SJSA1 (cell line): ENCODE results near the gene C16orf92. TPM values are rescaled to one million over a fixed set of nuclear protein-coding genes. Genes with fewer than 3 reads are reported as not detected.

Experiments
- DNase-seq, 2 experiments: peaks; one replicate each; pipeline ENCODE4 v3.0.0-alpha.2; 2015 to 2020; ENCODE audit warnings: low spot score in 2 of 2, low read depth in 1 of 2
- H3K27ac ChIP-seq: fragments of 250-450 bp; sonication (Bioruptor Pico); 2 replicates; pipeline ENCODE4 v1.5.1; 2020; ENCODE audit warnings: mild to moderate bottlenecking, moderate library complexity
- H3K27me3 ChIP-seq: fragments of 250-450 bp; sonication (Bioruptor Pico); replicated peaks from 2 replicates; pipeline ENCODE4 v1.5.1; 2020; ENCODE audit warnings: mild to moderate bottlenecking, moderate library complexity
- H3K36me3 ChIP-seq: fragments of 250-450 bp; sonication (Bioruptor Pico); 2 replicates; pipeline ENCODE4 v1.5.1; 2020; ENCODE audit warnings: mild to moderate bottlenecking
- H3K4me1 ChIP-seq: fragments of 250-450 bp; sonication (Bioruptor Pico); replicated peaks from 2 replicates; pipeline ENCODE4 v1.6.1; 2021; ENCODE audit warnings: mild to moderate bottlenecking
- H3K4me3 ChIP-seq: fragments of 250-450 bp; sonication (Bioruptor Pico); 2 replicates; pipeline ENCODE4 v1.5.1; 2020; ENCODE audit warnings: mild to moderate bottlenecking
- H3K9me3 ChIP-seq: fragments of 250-450 bp; sonication (Bioruptor Pico); replicated peaks from 2 replicates; pipeline ENCODE4 v1.5.1; 2020; ENCODE audit warnings: mild to moderate bottlenecking
- total RNA-seq: library from RNA; depleted of rRNA; stranded (reverse); fragments of >200 nt; shearing (Covaris generic); gene quantifications from 2 replicates; pipeline ENCODE4 v1.2.3, GENCODE V29; 2014

The C16orf92 gene
- total RNA-seq, 1 experiment from 2014 or later = not detected

DNA sequence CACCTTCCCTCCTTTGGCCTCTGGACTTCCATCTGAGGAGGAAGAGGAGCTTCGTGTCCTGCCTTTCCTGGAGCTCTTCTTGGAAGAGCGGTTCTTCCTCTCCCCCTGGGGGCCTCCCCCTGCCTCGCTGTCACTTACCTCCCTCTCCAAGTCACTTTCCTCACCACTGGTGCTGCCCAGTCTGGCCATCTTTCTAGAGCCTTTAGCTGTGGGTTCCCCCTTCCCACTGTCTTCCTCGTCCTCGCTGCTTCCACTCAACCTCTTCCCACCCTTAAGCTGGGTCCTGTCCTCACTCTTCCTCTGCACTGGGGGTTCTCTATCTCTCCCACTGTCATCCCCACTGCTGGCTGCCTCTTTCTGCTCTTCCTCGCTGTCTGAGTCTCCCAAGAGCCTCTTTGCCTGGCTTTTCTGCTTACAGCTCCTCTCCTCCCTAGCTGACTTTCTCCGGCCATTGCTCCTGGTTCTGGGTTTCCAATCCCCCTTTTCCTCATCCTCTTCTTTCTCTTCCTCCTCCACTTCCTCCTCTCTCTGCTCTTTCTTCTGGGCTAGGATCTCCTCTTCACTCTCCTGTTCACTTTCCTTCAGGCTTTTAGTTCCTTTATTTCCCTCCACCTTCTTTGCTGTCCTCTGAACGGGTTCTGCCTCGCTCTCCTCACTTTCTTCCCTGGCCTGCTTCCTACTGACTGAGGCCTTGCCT, 28.9 kb upstream of the C16orf92 start:
- peaks cover 77% of the 10 kb centered on the region for H3K36me3 ChIP-seq
- H3K9me3 ChIP-seq = no peaks in the 10 kb centered on the region
- no peak for DNase-seq
- no peaks in the 10 kb centered on the region for H3K27me3 ChIP-seq
- no peak overlapping the region; the same call in 1 of the 2 replicates for H3K27ac ChIP-seq
- H3K4me3 ChIP-seq = peak overlapping the region; percentile 55; the same call in 1 of the 2 replicates
- H3K4me1 ChIP-seq = peaks cover 22% of the 10 kb centered on the region

DNA sequence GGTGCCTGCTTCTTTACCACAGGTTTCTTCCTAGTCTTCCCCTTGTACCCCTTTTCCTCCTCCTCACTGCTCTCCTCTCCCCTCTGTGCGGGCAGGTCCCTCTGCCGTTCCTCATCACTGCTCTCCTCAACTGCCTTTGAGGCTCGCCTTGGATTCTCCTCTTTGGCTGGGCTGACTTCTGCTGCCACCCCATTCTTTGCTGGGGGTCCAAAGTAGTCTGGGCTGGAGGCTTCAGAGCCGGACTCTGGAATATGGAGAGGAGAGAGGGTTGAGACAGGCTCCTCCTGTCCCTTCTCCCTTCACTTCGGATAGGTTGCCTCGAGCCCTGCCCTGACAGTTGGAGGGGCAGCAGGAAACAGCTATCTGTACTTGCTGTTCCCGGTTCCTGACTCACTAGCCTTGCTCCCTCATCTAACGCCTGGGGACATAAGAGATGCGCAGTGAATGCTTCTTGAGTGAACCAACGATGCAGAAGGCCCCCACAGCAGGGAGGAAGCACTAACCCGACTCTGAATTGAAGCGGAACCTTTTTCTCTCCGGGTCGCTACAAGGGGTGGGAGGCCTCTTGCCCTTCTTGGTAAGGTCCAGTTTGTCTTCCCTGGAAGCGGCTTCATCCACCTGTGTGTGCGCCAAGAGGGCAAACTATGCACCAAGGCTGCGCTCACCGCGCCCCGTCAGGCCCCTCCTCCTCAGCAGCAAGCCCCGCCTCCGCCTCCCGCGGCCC, 28.2 kb upstream of the C16orf92 start:
- Histone ChIP-seq H3K27ac (peak overlapping the region; percentile 97), H3K4me3 (peak overlapping the region; percentile 55), H3K36me3 (peaks cover 75% of the 10 kb centered on the region), H3K9me3 (no peaks in the 10 kb centered on the region), H3K4me1 (peaks cover 22% of the 10 kb centered on the region), H3K27me3 (no peaks in the 10 kb centered on the region)
- DNase-seq = peak in 1 of 2 experiments; percentile 63

DNA sequence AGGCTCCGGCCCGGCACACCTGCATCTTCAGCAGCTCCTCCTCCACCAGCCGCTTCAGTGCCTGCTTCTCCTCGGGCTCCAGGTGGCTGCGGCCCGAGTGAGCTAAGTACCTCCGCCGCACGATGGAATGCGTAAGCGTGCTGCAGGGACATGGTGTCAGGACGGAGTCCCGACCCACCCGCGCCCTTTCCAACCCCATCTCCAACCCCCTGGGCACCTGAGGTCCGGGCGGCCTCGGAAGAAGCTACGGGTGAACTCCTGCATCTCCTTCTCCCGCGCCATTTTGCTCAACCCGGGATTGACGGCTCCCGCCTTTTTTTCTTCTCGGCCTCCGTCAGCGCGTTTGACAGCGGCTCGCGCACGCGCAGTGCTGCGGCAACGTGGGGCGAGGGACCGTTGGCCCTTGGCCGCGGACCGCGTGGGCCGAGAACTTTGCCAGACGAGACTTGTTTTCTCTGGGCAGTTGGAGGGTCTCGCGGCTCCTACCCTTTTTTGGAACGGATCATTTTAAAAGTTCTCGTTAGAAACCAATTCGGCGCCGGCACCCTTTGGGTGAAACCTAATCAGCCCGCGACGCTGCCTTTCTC, 27.6 kb upstream of the C16orf92 start, which contains the start of gene HIRIP3:
Gene HIRIP3 (minus strand): TSS at position 294 of the 587 bp plus-strand sequence. CDS start 12 bp downstream, at position 282.
- H3K27ac ChIP-seq = peak within 1 kb of the TSS; percentile 97
- DNase-seq = peak; percentile 89 to 90
- peaks cover 22% of the 10 kb centered on the region for H3K4me1 ChIP-seq
- no peaks in the 10 kb centered on the region for H3K9me3 ChIP-seq
- H3K36me3 ChIP-seq = peaks cover 74% of the 10 kb centered on the region
- H3K4me3 ChIP-seq = peak within 1 kb of the TSS; percentile 55
- no peaks in the 10 kb centered on the region for H3K27me3 ChIP-seq

DNA sequence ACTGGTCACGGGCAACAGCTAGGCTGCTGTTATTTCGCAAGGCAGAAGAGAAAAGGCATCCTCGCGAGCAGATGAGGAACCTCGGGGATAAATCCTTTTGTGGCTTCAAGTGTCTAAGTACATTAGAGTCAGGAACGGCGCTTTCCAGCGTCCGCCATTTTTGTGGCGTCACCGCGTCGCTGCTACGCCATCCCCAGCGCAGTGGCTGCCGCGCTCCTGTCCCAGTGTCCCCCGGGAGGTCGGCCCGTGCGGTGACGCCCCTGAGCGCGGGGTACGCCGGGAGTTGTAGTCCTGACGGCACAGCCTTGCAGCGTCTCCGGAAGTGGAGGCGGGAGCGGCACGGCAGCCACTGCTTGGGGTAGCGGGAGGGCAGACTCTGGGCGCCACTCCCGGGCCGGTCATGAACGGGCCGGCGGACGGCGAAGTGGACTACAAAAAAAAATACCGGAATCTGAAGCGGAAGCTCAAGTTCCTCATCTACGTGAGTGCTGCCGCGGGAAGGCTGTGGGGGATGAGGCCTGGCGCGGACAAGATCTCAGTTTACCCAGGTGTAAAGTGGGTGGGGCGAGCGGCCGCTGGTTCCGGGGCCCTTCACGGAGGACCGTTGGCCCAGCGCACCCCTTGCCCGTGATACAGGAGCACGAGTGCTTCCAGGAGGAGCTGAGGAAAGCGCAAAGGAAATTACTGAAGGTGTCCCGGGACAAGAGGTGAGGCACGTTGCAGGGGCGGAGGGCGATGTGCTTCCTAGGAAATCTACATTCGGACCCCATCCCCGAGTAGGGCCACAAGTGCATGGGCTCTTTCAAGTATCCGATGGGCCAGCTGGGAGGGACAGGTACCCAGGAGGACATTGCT, 26.9 kb upstream of the C16orf92 start, which contains the start of gene INO80E:
Gene INO80E (plus strand): TSS at position 331 of the 855 bp plus-strand sequence. CDS start 70 bp downstream, at position 401.
- H3K27ac ChIP-seq = peak within 1 kb of the TSS; percentile 97
- peaks cover 77% of the 10 kb centered on the region for H3K36me3 ChIP-seq
- no peaks in the 10 kb centered on the region for H3K9me3 ChIP-seq
- H3K4me3 ChIP-seq = peak within 1 kb of the TSS; percentile 55
- H3K4me1 ChIP-seq = peaks cover 22% of the 10 kb centered on the region
- H3K27me3 ChIP-seq = no peaks in the 10 kb centered on the region
- peak; percentile 91 to 99 for DNase-seq

DNA sequence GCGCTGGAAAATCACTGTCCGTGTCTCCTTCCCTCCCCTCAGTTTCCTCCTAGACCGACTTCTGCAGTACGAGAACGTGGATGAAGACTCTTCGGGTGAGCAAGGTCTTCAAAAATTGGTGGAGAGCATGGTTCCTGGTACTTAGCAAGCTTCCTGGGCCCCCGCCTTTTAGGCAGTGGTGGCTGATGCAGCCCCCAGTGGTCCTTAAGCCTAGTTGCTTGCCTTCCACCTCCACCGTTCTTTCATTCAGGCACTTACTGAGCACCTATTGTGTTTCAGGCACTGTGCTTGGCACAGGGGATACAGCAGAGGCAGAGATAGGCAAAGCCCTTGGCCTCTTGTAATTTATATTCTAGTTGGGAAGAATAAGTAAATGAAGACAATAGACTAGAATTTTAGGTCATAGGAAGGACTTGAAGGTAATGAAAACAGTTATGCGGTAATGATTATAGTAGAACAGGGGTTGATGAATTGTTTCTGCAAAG, 26.2 kb upstream of the C16orf92 start:
- Histone ChIP-seq H3K27me3 (no peaks in the 10 kb centered on the region), H3K4me3 (peak overlapping the region; percentile 55), H3K9me3 (no peaks in the 10 kb centered on the region), H3K36me3 (peaks cover 76% of the 10 kb centered on the region), H3K27ac (no peak overlapping the region), H3K4me1 (peaks cover 22% of the 10 kb centered on the region)
- no peak for DNase-seq

DNA sequence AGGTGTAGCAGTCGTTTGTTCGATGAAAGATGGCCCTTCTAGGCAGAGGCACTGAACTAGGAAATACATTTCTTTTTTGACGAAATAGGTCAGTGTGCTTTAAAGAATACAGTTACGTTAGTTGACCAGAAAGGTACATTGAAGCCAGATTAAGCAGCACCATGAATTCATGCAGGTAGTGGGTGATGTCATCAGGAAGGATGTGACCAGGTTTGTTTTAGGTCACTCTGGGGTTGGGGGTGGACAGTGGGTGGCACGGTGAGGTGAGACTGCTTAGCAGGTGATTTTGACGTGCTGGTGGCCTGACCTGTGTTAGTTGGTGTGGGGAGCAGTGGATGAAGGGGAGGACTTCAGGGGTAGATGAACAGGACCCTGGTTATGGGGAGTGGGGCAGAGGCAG, 23.4 kb upstream of the C16orf92 start:
- Histone ChIP-seq H3K4me1 (peaks cover 16% of the 10 kb centered on the region), H3K9me3 (no peaks in the 10 kb centered on the region), H3K4me3 (no peak overlapping the region), H3K27me3 (no peaks in the 10 kb centered on the region), H3K36me3 (peaks cover 62% of the 10 kb centered on the region), H3K27ac (no peak overlapping the region)
- DNase-seq = no peak

DNA sequence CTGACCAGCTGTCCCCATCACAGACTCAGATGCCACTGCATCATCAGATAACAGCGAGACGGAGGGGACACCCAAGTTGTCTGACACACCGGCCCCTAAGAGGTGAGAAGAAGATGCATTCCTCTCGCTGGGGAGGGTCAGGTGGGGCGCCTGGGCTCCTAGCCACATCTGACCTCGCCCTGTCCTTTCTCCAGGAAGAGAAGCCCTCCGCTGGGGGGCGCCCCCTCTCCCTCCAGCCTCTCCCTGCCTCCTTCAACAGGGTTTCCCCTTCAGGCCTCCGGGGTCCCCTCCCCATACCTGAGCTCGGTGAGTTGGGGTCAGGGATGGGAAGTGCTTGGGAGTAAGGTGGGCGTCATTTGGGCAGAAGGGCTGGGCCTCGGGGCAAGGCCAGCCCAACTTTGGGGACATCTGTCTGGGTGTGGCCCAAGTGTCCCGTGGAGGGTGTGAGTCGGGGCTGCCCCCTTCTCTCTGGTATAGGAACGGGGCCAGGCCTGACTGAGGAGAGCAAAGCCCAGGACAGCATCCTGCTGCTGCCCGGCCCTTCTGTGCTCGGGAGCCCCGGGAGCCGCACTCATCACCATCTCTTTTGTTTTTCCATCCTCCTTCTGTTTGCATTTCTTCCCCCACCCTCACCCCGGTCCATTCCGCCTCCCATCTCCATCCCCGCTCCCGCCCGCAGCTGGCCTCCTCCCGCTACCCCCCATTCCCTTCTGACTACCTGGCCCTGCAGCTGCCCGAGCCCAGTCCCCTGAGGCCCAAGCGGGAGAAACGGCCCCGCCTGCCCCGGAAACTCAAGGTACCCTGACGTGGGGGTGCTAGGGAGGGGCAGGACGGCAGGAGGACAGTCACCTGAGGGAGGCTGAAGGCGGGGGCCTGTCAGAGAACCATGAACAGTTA, 22.0 kb upstream of the C16orf92 start:
- Histone ChIP-seq H3K4me3 (no peak overlapping the region), H3K4me1 (peaks cover 5% of the 10 kb centered on the region), H3K9me3 (no peaks in the 10 kb centered on the region), H3K27me3 (no peaks in the 10 kb centered on the region), H3K27ac (no peak overlapping the region), H3K36me3 (peaks cover 61% of the 10 kb centered on the region)
- no peak for DNase-seq

DNA sequence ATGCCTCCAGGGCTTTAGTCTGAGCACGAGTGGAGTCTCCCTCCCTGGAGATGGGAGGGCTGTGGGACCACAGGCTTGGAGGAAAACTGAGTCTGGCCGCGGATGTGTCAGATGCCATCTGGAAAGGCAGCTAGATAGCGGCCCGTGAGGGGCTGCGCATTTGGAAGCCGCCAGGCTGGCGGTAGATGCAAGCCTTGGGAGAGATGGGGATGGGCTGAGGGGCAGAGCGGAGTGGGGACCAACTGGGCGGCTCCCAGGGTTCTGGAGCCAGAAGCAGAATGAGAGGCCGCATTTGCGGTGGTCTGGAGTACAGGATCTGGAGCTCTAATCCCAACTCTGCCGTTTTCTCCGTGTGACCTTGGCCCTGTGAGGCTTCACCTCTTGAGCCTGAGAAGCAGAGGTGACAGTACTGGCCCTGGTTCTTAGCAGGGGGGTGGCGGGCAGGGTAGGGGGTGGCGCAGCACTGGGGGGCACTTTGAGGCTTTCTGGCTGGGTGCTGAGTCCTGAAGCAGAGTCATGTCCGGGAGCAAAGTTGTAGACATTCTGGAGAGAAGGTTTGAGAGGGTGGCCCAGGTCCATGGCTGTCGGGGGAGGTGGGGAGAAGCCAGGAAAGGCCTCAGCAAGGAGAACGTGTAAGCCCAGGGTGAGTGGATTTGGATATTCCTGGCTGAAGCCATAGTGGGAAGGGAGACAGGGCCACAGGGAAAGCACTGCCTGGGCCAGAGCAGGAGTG, 20.2 kb upstream of the C16orf92 start:
- DNase-seq = no peak
- Histone ChIP-seq H3K4me1 (no peaks in the 10 kb centered on the region), H3K27me3 (no peaks in the 10 kb centered on the region), H3K9me3 (no peaks in the 10 kb centered on the region), H3K36me3 (peaks cover 48% of the 10 kb centered on the region), H3K4me3 (no peak overlapping the region), H3K27ac (no peak overlapping the region)

DNA sequence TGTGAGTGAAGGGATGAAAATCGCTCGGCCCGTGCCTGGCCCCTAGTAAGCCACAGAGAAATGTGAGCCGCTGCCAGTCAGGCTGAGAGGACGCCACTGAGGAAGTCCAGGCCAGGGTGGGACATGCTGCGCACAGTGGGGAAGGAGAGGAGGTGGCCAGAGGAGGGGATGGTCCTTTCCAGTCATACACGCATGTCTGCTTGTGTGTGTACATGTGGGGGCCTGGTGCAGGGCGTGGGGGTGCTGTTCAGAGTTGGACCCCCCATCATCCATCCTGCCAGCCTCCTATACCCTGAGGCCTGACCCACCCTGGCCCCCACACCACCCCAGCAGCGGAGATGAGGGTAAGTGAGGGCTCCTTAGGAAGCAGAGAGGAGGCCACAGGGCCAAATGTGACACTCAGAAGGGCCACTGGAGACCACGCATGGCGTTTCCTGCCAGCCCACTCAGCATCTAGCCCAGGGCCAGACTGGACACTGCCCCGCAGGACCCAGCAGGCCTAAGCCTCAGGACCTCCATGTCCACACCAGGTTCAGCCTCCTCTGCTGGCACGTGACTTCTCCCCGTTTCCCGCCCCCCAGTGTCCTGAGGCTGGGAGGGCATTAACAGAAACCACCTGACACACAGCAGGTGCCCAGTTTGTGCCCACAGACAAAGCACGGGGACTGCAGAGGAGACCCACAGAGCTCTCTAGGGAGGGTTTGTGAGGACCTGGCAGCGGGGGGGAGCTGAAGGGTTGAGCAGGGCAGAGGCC, 19.2 kb upstream of the C16orf92 start:
- Histone ChIP-seq H3K27me3 (no peaks in the 10 kb centered on the region; the same call in 1 of the 2 replicates), H3K36me3 (peaks cover 42% of the 10 kb centered on the region), H3K4me3 (no peak overlapping the region), H3K27ac (no peak overlapping the region), H3K4me1 (no peaks in the 10 kb centered on the region), H3K9me3 (no peaks in the 10 kb centered on the region)
- DNase-seq = no peak

DNA sequence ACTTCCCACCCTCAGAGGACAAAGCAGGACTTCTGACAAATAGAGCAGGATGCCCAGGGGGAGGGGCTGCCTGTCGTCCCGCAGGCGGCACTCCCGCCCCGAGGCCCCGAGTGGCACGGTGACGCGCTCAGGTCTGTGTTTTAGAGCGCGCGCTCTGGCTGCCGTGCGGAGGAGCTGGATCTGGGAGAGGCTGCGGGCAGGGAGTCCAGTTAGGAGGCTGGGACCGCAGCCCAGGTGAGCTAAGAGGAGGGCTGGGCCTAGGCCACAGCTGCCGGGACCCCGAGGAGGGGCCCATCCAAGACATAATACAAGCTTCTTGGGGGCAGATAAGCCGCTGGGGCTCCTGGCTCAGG, 18.6 kb upstream of the C16orf92 start:
- Histone ChIP-seq H3K9me3 (no peaks in the 10 kb centered on the region), H3K36me3 (peaks cover 40% of the 10 kb centered on the region), H3K4me1 (no peaks in the 10 kb centered on the region), H3K4me3 (no peak overlapping the region), H3K27me3 (no peaks in the 10 kb centered on the region; the same call in 1 of the 2 replicates), H3K27ac (no peak overlapping the region)
- DNase-seq = no peak

DNA sequence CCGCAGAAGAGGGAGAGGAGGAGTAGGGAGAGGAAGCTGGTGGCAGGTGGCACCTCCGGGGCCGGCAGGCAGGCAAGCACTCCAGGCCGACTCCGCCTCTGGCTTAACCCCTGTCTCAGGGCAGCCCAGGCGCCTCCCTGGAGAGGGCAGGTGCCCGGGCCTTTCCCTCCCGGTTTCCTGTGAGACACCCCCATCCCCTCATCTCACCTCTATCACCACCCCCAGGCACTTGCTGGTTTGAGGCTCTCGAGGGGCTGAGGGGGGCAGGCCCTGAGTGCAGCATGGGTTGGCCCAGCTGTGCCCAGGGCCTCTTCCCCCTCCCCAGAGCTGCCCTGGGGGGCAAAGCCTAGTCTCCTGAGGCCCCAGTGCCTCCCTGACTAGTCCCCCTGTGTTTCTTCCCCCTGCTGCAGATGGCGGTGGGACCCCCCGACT, 18.2 kb upstream of the C16orf92 start:
- no peak for DNase-seq
- Histone ChIP-seq H3K27me3 (peaks cover under 1% of the 10 kb centered on the region), H3K36me3 (peaks cover 36% of the 10 kb centered on the region), H3K4me1 (no peaks in the 10 kb centered on the region), H3K27ac (no peak overlapping the region), H3K4me3 (no peak overlapping the region), H3K9me3 (no peaks in the 10 kb centered on the region)
